K562 (cell line): ENCODE data around the gene PPOX. TPM values are rescaled to one million over a fixed set of nuclear protein-coding genes. Genes with fewer than 3 reads are reported as not detected.

Source experiments
- ARID1B ChIP-seq: fragments of 450-650 bp; IDR thresholded peaks from 2 replicates; pipeline ENCODE4 v1.6.1; 2016; ENCODE audit warnings: antibody characterized with exemption, mild to moderate bottlenecking, inconsistent platforms
- CHCHD3 ChIP-seq: fragments of 250-450 bp; sonication (Bioruptor Pico); IDR thresholded peaks from 2 replicates; pipeline ENCODE4 v2.1.2; 2022; ENCODE audit warnings: mild to moderate bottlenecking
- EHMT2 ChIP-seq: fragments of 450-650 bp; IDR thresholded peaks from 2 replicates; pipeline ENCODE4 v1.6.1; 2018; ENCODE audit warnings: antibody characterized with exemption
- GTF2A2 ChIP-seq: IDR thresholded peaks from 2 replicates; pipeline ENCODE4 v1.6.1; 2016; ENCODE audit warnings: mild to moderate bottlenecking, missing genetic modification characterization, missing compliant biosample characterization
- ILF3 ChIP-seq: fragments of 450-650 bp; IDR thresholded peaks from 2 replicates; pipeline ENCODE4 v1.6.1; 2018; ENCODE audit warnings: antibody characterized with exemption, mild to moderate bottlenecking, moderate library complexity, borderline replicate concordance
- SIX5 ChIP-seq, 2 experiments: IDR thresholded peaks; 2 replicates each; pipeline ENCODE4 v1.6.1; 2011; ENCODE audit warnings: low read length in 2 of 2, borderline replicate concordance in 1 of 2, low read depth in 1 of 2, mild to moderate bottlenecking in 1 of 2, moderate library complexity in 1 of 2; ENCODE audit not compliant: insufficient read depth in 1 of 2
- STAT5A ChIP-seq: IDR thresholded peaks from 2 replicates; pipeline ENCODE4 v1.6.1; 2012; ENCODE audit warnings: low read length, inconsistent platforms, borderline replicate concordance
- ZNF551 ChIP-seq: fragments of 250-450 bp; sonication (Bioruptor Pico); IDR thresholded peaks from 2 replicates; pipeline ENCODE4 v1.5.0; 2021; ENCODE audit warnings: mild to moderate bottlenecking, moderate library complexity
- polyA plus RNA-seq, 8 experiments: library from polyadenylated mRNA; depleted of rRNA in 4 of 8; stranded (reverse) in 5 of 8; unstranded in 3 of 8; fragments of >200 nt; fragmentation: Nextera tagmentation in 2 of 8; fragmentation: Illumina TruSeq in 1 of 8; extraction: Ambion mirVana in 2 of 8; extraction: Trizol in 1 of 8; gene quantifications; 2 replicates each; pipeline versions ENCODE4 v1.2.1 to v1.2.3, GENCODE V29; 2011 to 2014; ENCODE audit warnings: inconsistent platforms in 1 of 8, missing spikeins in 1 of 8
- total RNA-seq, 7 experiments: library from RNA; depleted of rRNA in 6 of 7; stranded (reverse); fragments of >200 nt in 6 of 7; fragmentation: Illumina TruSeq in 2 of 7; extraction: Trizol in 2 of 7; gene quantifications; 2 replicates each; pipeline versions ENCODE4 v1.2.1 to v1.2.3, GENCODE V29; 2011 to 2021; ENCODE audit warnings: low replicate concordance in 1 of 7
- TF ChIP-seq, protein P1 (sequence below): fragments of 450-650 bp; IDR thresholded peaks from 2 replicates; pipeline ENCODE4 v1.6.1; 2016; ENCODE audit warnings: low read depth

Gene PPOX
- total and polyA plus RNA-seq, 9 of the 15 experiments (the other 6 are each of a cell fraction or from before 2014, with no cell fraction given) = 17.0 to 57.1 (median 38.9) TPM

DNA sequence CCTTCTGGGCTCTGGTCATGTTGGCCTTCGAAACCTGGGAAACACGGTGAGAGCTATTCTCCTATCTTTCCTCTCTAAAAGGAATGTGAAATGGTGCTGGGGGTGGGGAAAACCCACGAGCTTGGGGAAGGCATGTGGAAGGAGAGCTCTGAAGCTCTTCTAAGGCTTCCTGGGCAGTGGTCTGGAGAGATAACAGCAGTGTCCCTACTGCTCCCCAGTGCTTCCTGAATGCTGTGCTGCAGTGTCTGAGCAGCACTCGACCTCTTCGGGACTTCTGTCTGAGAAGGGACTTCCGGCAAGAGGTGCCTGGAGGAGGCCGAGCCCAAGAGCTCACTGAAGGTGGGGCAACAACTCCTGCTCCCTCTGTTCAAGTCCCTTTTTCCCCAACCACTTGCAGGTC is 4.2 kb upstream of the PPOX start (continued):
- TF ChIP-seq, protein P1, sequence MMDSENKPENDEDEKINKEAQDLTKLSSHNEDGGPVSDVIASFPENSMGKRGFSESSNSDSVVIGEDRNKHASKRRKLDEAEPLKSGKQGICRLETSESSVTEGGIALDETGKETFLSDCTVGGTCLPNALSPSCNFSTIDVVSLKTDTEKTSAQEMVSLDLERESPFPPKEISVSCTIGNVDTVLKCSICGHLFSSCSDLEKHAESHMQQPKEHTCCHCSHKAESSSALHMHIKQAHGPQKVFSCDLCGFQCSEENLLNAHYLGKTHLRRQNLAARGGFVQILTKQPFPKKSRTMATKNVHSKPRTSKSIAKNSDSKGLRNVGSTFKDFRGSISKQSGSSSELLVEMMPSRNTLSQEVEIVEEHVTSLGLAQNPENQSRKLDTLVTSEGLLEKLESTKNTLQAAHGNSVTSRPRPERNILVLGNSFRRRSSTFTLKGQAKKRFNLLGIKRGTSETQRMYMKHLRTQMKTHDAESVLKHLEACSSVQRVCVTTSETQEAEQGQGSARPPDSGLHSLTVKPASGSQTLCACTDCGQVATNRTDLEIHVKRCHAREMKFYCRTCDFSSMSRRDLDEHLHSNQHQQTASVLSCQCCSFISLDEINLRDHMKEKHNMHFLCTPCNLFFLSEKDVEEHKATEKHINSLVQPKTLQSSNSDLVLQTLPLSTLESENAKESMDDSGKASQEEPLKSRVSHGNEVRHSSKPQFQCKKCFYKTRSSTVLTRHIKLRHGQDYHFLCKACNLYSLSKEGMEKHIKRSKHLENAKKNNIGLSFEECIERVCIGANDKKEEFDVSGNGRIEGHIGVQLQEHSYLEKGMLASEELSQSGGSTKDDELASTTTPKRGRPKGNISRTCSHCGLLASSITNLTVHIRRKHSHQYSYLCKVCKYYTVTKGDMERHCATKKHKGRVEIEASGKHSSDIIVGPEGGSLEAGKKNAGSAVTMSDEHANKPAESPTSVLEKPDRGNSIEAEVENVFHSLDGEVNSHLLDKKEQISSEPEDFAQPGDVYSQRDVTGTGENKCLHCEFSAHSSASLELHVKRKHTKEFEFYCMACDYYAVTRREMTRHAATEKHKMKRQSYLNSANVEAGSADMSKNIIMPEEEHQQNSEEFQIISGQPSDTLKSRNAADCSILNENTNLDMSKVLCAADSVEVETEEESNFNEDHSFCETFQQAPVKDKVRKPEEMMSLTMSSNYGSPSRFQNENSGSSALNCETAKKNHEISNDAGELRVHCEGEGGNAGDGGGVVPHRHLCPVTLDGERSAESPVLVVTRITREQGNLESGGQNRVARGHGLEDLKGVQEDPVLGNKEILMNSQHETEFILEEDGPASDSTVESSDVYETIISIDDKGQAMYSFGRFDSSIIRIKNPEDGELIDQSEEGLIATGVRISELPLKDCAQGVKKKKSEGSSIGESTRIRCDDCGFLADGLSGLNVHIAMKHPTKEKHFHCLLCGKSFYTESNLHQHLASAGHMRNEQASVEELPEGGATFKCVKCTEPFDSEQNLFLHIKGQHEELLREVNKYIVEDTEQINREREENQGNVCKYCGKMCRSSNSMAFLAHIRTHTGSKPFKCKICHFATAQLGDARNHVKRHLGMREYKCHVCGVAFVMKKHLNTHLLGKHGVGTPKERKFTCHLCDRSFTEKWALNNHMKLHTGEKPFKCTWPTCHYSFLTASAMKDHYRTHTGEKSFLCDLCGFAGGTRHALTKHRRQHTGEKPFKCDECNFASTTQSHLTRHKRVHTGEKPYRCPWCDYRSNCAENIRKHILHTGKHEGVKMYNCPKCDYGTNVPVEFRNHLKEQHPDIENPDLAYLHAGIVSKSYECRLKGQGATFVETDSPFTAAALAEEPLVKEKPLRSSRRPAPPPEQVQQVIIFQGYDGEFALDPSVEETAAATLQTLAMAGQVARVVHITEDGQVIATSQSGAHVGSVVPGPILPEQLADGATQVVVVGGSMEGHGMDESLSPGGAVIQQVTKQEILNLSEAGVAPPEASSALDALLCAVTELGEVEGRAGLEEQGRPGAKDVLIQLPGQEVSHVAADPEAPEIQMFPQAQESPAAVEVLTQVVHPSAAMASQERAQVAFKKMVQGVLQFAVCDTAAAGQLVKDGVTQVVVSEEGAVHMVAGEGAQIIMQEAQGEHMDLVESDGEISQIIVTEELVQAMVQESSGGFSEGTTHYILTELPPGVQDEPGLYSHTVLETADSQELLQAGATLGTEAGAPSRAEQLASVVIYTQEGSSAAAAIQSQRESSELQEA = no peak
- TF ChIP-seq ILF3 (no peak), ZNF551 (no peak), ARID1B (peak; percentile 67), CHCHD3 (no peak), EHMT2 (no peak), GTF2A2 (tag) (no peak), STAT5A (no peak), SIX5 (IDR thresholded peaks at IDR 0.05; ENCODE audit: borderline replicate concordance in 1 of 2, insufficient read depth in 1 of 2, low read depth in 1 of 2, low read length in 2 of 2) (no peak)
